ENCODE results near the gene MGMT. TPM values are rescaled to one million over a fixed set of nuclear protein-coding genes. Genes with fewer than 3 reads are reported as not detected.

The MGMT gene
- total and polyA plus RNA-seq, 9 of the 15 experiments (the other 6 are each of a cell fraction or from before 2014, with no cell fraction given) = 0.03 to 0.29 (median 0.11) TPM; not detected in 4

- in situ Hi-C loops (cut with MboI) = no loop called here
- Histone ChIP-seq H3K4me1 (replicated peaks in 1 of 2; ENCODE audit: control insufficient read depth in 2 of 2, insufficient read depth in 2 of 2, low read length in 2 of 2) (no peaks in the 10 kb centered on the region), H3K4me2 (ENCODE audit: insufficient read depth, low read length) (no peak overlapping the region), H3K27ac (ENCODE audit: extremely low read depth, low read depth, low read length) (no peak overlapping the region), H3K4me3 (no peak overlapping the region), H3K9me3 (replicated peaks; ENCODE audit: control insufficient read depth, insufficient read depth, low read depth, low read length) (no peaks in the 10 kb centered on the region), H3K36me3 (ENCODE audit: control insufficient read depth, insufficient read depth, low read length) (no peaks in the 10 kb centered on the region), H3K79me2 (ENCODE audit: control insufficient read depth, insufficient read depth, low read length) (no peaks in the 10 kb centered on the region), H2AFZ (ENCODE audit: low read depth, low read length) (no peak overlapping the region), H3K9me1 (ENCODE audit: control insufficient read depth, insufficient read depth, low read length) (no peaks in the 10 kb centered on the region), H4K20me1 (replicated peaks; ENCODE audit: control insufficient read depth, insufficient read depth, low read length) (no peaks in the 10 kb centered on the region), H3K9ac (ENCODE audit: insufficient read depth in 1 of 2, low read depth in 2 of 2, low read length in 2 of 2) (no peak overlapping the region), H3K27me3 (ENCODE audit: control insufficient read depth in 2 of 2, insufficient read depth in 2 of 2, low read length in 2 of 2) (peaks cover 3 to 45% of the 10 kb centered on the region in 2 experiments; a peak in 3 of 5 replicates)
- POLR2A ChIA-PET = no interaction called here
- intact Hi-C loops (cut with micrococcal nuclease) = no loop called here
- no TSS peak for BruUV-seq (replicated peaks)
- FAIRE-seq (no peak), ATAC-seq (no peak), DNase-seq (ENCODE audit: extremely low read depth in 1 of 4, low spot score in 3 of 4) (no peak)
- TF ChIP-seq GTF2B (IDR thresholded peaks at IDR 0.05; ENCODE audit: extremely low read depth, insufficient read length) = no peak
- TF ChIP-seq FIP1L1 (IDR thresholded peaks at IDR 0.05; ENCODE audit: low read depth, low read length, poor library complexity, severe bottlenecking) = no peak
- WGBS (ENCODE audit: insufficient coverage, low coverage, missing lambda C conversion rate) = 0% methylated on average over 8 of the region's 11 CpGs
- CTCF ChIA-PET (ENCODE audit: low intra/inter-chr PET ratio) = no interaction called here
Measured at GRCh38 chr10:129706523-129706922, 239.5 kb downstream of the MGMT start.

- no peaks in the 10 kb centered on the region for H3K36me3 ChIP-seq (ENCODE audit: control insufficient read depth, insufficient read depth, low read length)
- no peak overlapping the region for H3K9ac ChIP-seq (ENCODE audit: insufficient read depth in 1 of 2, low read depth in 2 of 2, low read length in 2 of 2)
- H3K27ac ChIP-seq (ENCODE audit: extremely low read depth, low read depth, low read length) = no peak overlapping the region
- no TSS peak for BruUV-seq (replicated peaks)
- POLR2A ChIA-PET = no interaction called here
- in situ Hi-C loops (cut with MboI) (no loop called here), intact Hi-C loops (cut with micrococcal nuclease) (no loop called here)
- no peaks in the 10 kb centered on the region for H4K20me1 ChIP-seq (replicated peaks; ENCODE audit: control insufficient read depth, insufficient read depth, low read length)
- H3K9me3 ChIP-seq (replicated peaks; ENCODE audit: control insufficient read depth, insufficient read depth, low read depth, low read length) = no peaks in the 10 kb centered on the region
- no peaks in the 10 kb centered on the region for H3K4me1 ChIP-seq (replicated peaks in 1 of 2; ENCODE audit: control insufficient read depth in 2 of 2, insufficient read depth in 2 of 2, low read length in 2 of 2)
- DNase-seq (ENCODE audit: extremely low read depth in 1 of 4, low spot score in 3 of 4) = no peak
- no peak overlapping the region for H3K4me2 ChIP-seq (ENCODE audit: insufficient read depth, low read length)
- no peaks in the 10 kb centered on the region for H3K79me2 ChIP-seq (ENCODE audit: control insufficient read depth, insufficient read depth, low read length)
- H3K27me3 ChIP-seq (ENCODE audit: control insufficient read depth in 2 of 2, insufficient read depth in 2 of 2, low read length in 2 of 2) = peaks cover 3 to 44% of the 10 kb centered on the region in 2 experiments; a peak in 3 of 5 replicates
- under 1% methylated on average over 31 of the region's 37 CpGs for WGBS (ENCODE audit: insufficient coverage, low coverage, missing lambda C conversion rate)
- no peaks in the 10 kb centered on the region for H3K9me1 ChIP-seq (ENCODE audit: control insufficient read depth, insufficient read depth, low read length)
- CTCF ChIA-PET (ENCODE audit: low intra/inter-chr PET ratio) = no interaction called here
- ATAC-seq = no peak
- FAIRE-seq = no peak
- no peak overlapping the region for H3K4me3 ChIP-seq
- no peak overlapping the region for H2AFZ ChIP-seq (ENCODE audit: low read depth, low read length)
- TF ChIP-seq HMG20B (CRISPR knock-in tag; IDR thresholded peaks at IDR 0.05) (no peak), ZBTB49 (CRISPR knock-in tag; IDR thresholded peaks at IDR 0.05; ENCODE audit: borderline replicate concordance) (no peak), SMARCC2 (IDR thresholded peaks at IDR 0.05; ENCODE audit: low read depth) (no peak), MNT (conservative IDR thresholded peaks at IDR 0.05) (no peak), TAF7 (tag; IDR thresholded peaks at IDR 0.05) (no peak), SMARCB1 (IDR thresholded peaks at IDR 0.05; ENCODE audit: insufficient read length, low read depth) (no peak), ZNF311 (CRISPR knock-in tag; IDR thresholded peaks at IDR 0.05) (no peak)
Measured at GRCh38 chr10:129707406-129708388, 240.7 kb downstream of the MGMT start.

All from K562 (cell line).